Stimulated activated CD4-positive, alpha-beta T cell treated with anti-CD3 and anti-CD28 coated beads, Interleukin-1b, Interleukin-23, amount 100 ng/mL, for 48 hours (primary cell): ENCODE data around the gene CEP120.

Source experiments
- DNase-seq: peaks from one replicate; pipeline ENCODE4 v3.0.0-alpha.2; 2020

Gene CEP120

DNA sequence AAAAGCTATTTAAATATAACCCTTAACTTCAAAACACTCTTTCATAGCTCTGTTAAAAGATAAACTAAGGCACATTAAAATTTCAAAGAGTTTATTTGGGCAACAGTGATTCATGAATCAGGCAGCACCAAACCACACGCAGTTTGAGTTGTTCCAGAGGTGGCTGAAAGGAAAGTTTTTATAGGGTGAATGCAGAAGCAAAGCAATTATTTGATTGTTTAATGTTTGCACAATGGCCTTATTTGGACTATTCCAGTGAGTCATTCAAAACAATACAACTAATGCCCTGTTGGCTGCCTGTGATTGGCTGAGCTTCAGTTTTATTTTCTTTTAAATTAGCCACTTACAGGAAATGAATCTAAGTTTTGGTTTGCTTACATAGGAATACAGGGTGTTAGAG is 125.3 kb downstream of the CEP120 start:
- DNase-seq: no peak

DNA sequence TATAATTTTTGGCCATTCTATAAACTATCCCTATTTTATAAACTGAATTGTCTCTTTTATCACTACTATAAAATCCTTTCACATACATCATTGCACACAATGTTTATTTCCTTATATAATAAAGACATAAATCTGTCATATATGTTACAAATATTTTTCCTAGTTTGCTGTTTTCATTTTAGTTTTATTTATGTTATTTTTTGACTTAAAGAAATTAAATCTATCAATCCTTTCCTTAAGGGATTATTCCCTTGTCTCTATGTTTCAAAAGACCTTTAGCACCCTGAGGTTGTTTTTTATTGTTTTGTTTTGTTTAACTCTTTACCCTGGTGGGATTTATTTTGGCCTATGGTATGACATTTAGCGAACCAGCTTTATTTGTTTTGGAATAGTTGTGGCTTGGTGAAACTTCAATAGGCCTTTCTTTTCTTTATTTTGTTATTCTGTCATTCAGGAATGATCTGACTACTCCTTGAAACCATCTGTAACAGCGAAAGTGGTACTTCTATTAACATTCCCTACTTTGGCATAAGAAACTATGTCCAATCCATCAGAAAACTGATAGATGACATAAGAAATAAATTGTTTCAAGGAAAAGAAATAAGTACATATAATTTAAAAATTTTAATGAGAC is 125.9 kb downstream of the CEP120 start:
- no peak for DNase-seq
